Suprapubic skin (tissue), 4 donors: ENCODE results near the gene ZNF431. TPM values are rescaled to one million over a fixed set of nuclear protein-coding genes. Genes with fewer than 3 reads are reported as not detected.
A peak's percentile ranks its signal among the peaks of the same experiment; 100 is the strongest.
"Not testable (repeated sequence)": the region's sequence is repeated elsewhere in the genome, so short reads cannot be mapped to it uniquely, and the experiment has no call there.

Experiments
- DNase-seq, 2 donors: peaks; one replicate each; pipeline ENCODE4 v3.0.0-alpha.2; 2019; ENCODE audit warnings: low spot score in 2 of 2
- H3K27ac ChIP-seq: fragments of 200-600 bp; sonication (generic); one replicate; pipeline ENCODE4 v1.5.1; 2019
- H3K27me3 ChIP-seq: fragments of 200-600 bp; sonication (generic); one replicate; pipeline ENCODE4 v1.5.1; 2019
- H3K36me3 ChIP-seq: fragments of 200-600 bp; sonication (generic); one replicate; pipeline ENCODE4 v1.5.1; 2019
- H3K4me1 ChIP-seq: fragments of 200-600 bp; sonication (generic); one replicate; pipeline ENCODE4 v1.5.1; 2019
- H3K4me3 ChIP-seq: fragments of 200-600 bp; sonication (generic); one replicate; pipeline ENCODE4 v1.5.1; 2019; ENCODE audit warnings: mild to moderate bottlenecking
- H3K9me3 ChIP-seq: fragments of 200-600 bp; sonication (generic); one replicate; pipeline ENCODE4 v1.5.1; 2019
- CTCF ChIP-seq, 2 donors: fragments of 200-600 bp in 1 of 2; fragments of 450-650 bp in 1 of 2; sonication (generic) in 1 of 2; IDR thresholded peaks; one replicate each; pipeline ENCODE4 v1.5.1; 2016 to 2019; ENCODE audit warnings: antibody characterized with exemption in 2 of 2, mild to moderate bottlenecking in 1 of 2, moderate library complexity in 1 of 2
- EP300 ChIP-seq: sonication (generic); formaldehyde crosslinking; IDR thresholded peaks from one replicate; pipeline ENCODE4 v1.6.1; 2017; ENCODE audit warnings: antibody characterized with exemption
- POLR2A ChIP-seq, 2 donors: fragments of 450-650 bp; IDR thresholded peaks; one replicate each; pipeline ENCODE4 v1.6.1; 2017; ENCODE audit warnings: antibody characterized with exemption in 2 of 2, mild to moderate bottlenecking in 2 of 2, moderate library complexity in 2 of 2
- POLR2AphosphoS5 ChIP-seq, 3 donors: sonication (generic); formaldehyde crosslinking; IDR thresholded peaks; one replicate each; pipeline ENCODE4 v1.6.1; 2017; ENCODE audit warnings: antibody characterized with exemption in 3 of 3
- WGBS: methylation state at CpG from one replicate; pipeline ENCODE4 v1.1.5; 2018; 5-methylcytosine and 5-hydroxymethylcytosine counted together
- total RNA-seq, 4 donors: library from RNA; depleted of rRNA; stranded (reverse); fragments of >200 nt; gene quantifications; one replicate each; pipeline ENCODE4 v1.1.0, GENCODE V29; 2016

ZNF431 gene
- total RNA-seq, 4 donors from 2014 or later: 18.6 to 50.1 (median 37.9) TPM

- 78% methylated on average over 2 of the region's 2 CpGs for WGBS
- Histone ChIP-seq H3K27ac (no peak overlapping the region), H3K4me1 (no peaks in the 10 kb centered on the region), H3K4me3 (no peak overlapping the region), H3K27me3 (no peaks in the 10 kb centered on the region), H3K9me3 (no peaks in the 10 kb centered on the region), H3K36me3 (no peaks in the 10 kb centered on the region)
- DNase-seq: no peak
- TF ChIP-seq CTCF (IDR thresholded peaks at IDR 0.05) (no peak), POLR2AphosphoS5 (IDR thresholded peaks at IDR 0.05) (no peak), POLR2A (IDR thresholded peaks at IDR 0.05) (no peak), EP300 (no peak)
Observed at GRCh38 chr19:21134934-21135366, 6.9 kb upstream of the ZNF431 start.

- no peak for TF ChIP-seq EP300
- no peak for TF ChIP-seq POLR2A (IDR thresholded peaks at IDR 0.05)
- TF ChIP-seq POLR2AphosphoS5 (IDR thresholded peaks at IDR 0.05): no peak
- TF ChIP-seq CTCF (IDR thresholded peaks at IDR 0.05): no peak
- 86% methylated on average over 8 of the region's 8 CpGs for WGBS
- Histone ChIP-seq H3K27ac (no peak overlapping the region), H3K27me3 (no peaks in the 10 kb centered on the region), H3K4me3 (no peak overlapping the region), H3K4me1 (no peaks in the 10 kb centered on the region), H3K36me3 (no peaks in the 10 kb centered on the region), H3K9me3 (no peaks in the 10 kb centered on the region)
- no peak for DNase-seq
Observed at GRCh38 chr19:21135433-21135832, 6.4 kb upstream of the ZNF431 start.

GRCh38 chr19:21138130-21138529, 3.7 kb upstream of the ZNF431 start:
- Histone ChIP-seq H3K27ac (no peak overlapping the region), H3K9me3 (no peaks in the 10 kb centered on the region), H3K4me3 (no peak overlapping the region), H3K27me3 (no peaks in the 10 kb centered on the region), H3K36me3 (no peaks in the 10 kb centered on the region), H3K4me1 (peaks cover 13% of the 10 kb centered on the region)
- no peak for TF ChIP-seq POLR2A (IDR thresholded peaks at IDR 0.05)
- no peak for TF ChIP-seq EP300
- no peak for TF ChIP-seq CTCF (IDR thresholded peaks at IDR 0.05)
- no peak for TF ChIP-seq POLR2AphosphoS5 (IDR thresholded peaks at IDR 0.05)
- no peak for DNase-seq

GRCh38 chr19:21141006-21141405, 834 bp upstream of the ZNF431 start:
- not testable (repeated sequence) for DNase-seq, H3K27me3 ChIP-seq, H3K27ac ChIP-seq, H3K9me3 ChIP-seq, H3K4me3 ChIP-seq
- H3K4me1 ChIP-seq: peaks cover 24% of the 10 kb centered on the region
- H3K36me3 ChIP-seq: peaks cover 16% of the 10 kb centered on the region
- WGBS: 81% methylated on average over 1 of the region's 1 CpG

- Histone ChIP-seq H3K4me3 (no peak overlapping the region), H3K4me1 (peaks cover 24% of the 10 kb centered on the region), H3K27me3 (no peaks in the 10 kb centered on the region), H3K9me3 (peaks cover 3% of the 10 kb centered on the region), H3K36me3 (peaks cover 31% of the 10 kb centered on the region), H3K27ac (no peak overlapping the region)
- no peak for DNase-seq
- 79% methylated on average over 5 of the region's 5 CpGs for WGBS
- TF ChIP-seq POLR2A (IDR thresholded peaks at IDR 0.05): no peak
Observed at GRCh38 chr19:21143428-21143827, 1.6 kb downstream of the ZNF431 start.

- 80% methylated on average over 1 of the region's 1 CpG for WGBS
- no peak for DNase-seq
- H3K4me3 ChIP-seq: no peak overlapping the region
- TF ChIP-seq POLR2AphosphoS5 (IDR thresholded peaks at IDR 0.05): no peak
- TF ChIP-seq POLR2A (IDR thresholded peaks at IDR 0.05): no peak
- no peak for TF ChIP-seq CTCF (IDR thresholded peaks at IDR 0.05)
- no peak for TF ChIP-seq EP300
- H3K4me1 ChIP-seq: peaks cover 24% of the 10 kb centered on the region
- H3K27ac ChIP-seq: peak overlapping the region; percentile 56
- peaks cover 3% of the 10 kb centered on the region for H3K9me3 ChIP-seq
- H3K27me3 ChIP-seq: no peaks in the 10 kb centered on the region
- H3K36me3 ChIP-seq: peaks cover 31% of the 10 kb centered on the region
Observed at GRCh38 chr19:21143854-21144253, 2.0 kb downstream of the ZNF431 start.
